Prostate gland (tissue), 2 donors: Measurements from ENCODE around the gene GJA5. TPM values are rescaled to one million over a fixed set of nuclear protein-coding genes. Genes with fewer than 3 reads are reported as not detected.

Source experiments
- DNase-seq: peaks from one replicate; pipeline ENCODE4 v3.0.0-alpha.2; 2019; ENCODE audit warnings: low spot score
- H3K27ac ChIP-seq, 2 donors: fragments of 200-600 bp; sonication (generic); 2 replicates each; pipeline ENCODE4 v1.5.1; 2017 to 2019
- H3K27me3 ChIP-seq: fragments of 200-600 bp; sonication (generic); replicated peaks from 2 replicates; pipeline ENCODE4 v1.5.1; 2019; ENCODE audit not compliant: insufficient read depth
- H3K36me3 ChIP-seq, 2 donors: fragments of 200-600 bp; sonication (generic); 1 replicate in 1 of 2; 2 replicates in 1 of 2; pipeline versions ENCODE4 v1.5.1 to v1.8.1; 2017 to 2019
- H3K4me1 ChIP-seq: fragments of 200-600 bp; sonication (generic); replicated peaks from 2 replicates; pipeline ENCODE4 v1.5.1; 2019
- H3K4me3 ChIP-seq, 2 donors: fragments of 200-600 bp; sonication (generic); 2 replicates each; pipeline ENCODE4 v1.5.1; 2017 to 2019
- H3K9me3 ChIP-seq: fragments of 200-600 bp; sonication (generic); 2 replicates; pipeline ENCODE4 v1.5.1; 2017
- POLR2A ChIP-seq: fragments of 450-650 bp; IDR thresholded peaks from one replicate; pipeline ENCODE4 v1.6.1; 2016; ENCODE audit warnings: antibody characterized with exemption, mild to moderate bottlenecking
- POLR2AphosphoS5 ChIP-seq: sonication (generic); formaldehyde crosslinking; IDR thresholded peaks from one replicate; pipeline ENCODE4 v1.6.1; 2017; ENCODE audit warnings: antibody characterized with exemption
- WGBS: methylation state at CpG from one replicate; pipeline ENCODE4 v1.1.5; 2018; 5-methylcytosine and 5-hydroxymethylcytosine counted together
- intact Hi-C: fragments of 100-400 bp; cut with DNase I; formaldehyde crosslinking; loops from one replicate; pipeline ENCODE4 v1.14.2; 2022
- total RNA-seq, 2 donors: library from RNA; depleted of rRNA; stranded (reverse); fragments of >200 nt; gene quantifications; one replicate each; pipeline ENCODE4 v1.1.0, GENCODE V29; 2016
- TF ChIP-seq, protein P1 (sequence below), 4 experiments: fragments of 200-600 bp in 2 of 4; fragments of 450-650 bp in 2 of 4; sonication (generic) in 2 of 4; IDR thresholded peaks; 1 replicate in 3 of 4; 2 replicates in 1 of 4; pipeline ENCODE4 v1.5.1; 2016 to 2019; ENCODE audit warnings: antibody characterized with exemption in 4 of 4, mild to moderate bottlenecking in 2 of 4, moderate library complexity in 2 of 4

The GJA5 gene
- total RNA-seq, 2 donors from 2014 or later = 2.7 to 5.5 TPM

DNA sequence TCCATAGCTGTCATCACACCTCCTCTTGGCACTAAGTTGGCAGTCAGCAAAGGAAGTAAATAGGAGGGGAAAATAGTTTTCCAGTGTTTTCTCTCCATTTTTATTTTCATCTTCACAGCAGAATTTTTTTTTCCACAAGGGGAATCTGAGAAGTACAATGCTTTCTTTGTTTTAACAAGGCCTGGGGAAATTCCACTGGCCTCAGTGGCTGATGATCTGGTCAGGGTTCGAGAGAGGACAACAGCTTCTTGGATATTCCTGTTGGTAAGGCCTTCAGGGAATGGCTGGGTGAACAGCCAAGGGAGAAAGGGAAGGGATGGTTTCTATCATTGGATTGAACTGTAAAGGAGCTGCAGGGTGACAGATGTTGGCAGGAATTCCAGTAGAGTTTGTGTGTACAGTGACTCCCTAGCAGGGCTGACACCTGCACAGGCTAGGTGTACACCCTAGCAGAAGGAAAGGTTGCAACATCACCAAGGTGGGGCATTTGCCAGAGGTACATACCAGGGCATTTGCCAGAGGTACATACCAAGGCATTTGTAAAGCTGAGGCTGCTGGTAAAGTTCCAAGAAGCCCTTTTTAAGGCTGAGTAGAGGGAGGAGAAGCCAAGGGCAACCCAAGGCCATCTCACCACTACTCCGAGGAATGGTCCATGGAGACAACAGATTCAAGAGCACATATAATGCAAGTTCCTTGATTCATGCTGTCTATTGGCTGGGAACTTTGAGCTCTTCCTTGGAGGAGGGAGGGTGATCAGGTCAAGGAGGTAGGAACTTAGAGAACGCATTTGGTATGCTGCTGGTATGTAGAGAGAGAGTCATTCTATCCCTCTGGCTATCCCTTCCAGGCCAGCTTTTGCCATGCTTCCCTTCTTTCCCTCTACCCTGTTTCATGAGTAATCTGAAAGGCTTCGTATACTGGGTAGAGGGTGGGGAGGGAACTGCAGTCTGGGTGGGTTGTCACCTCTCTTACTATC lies 3.1 kb downstream of the GJA5 start:
- Histone ChIP-seq H3K9me3 (no peaks in the 10 kb centered on the region), H3K4me1 (no peaks in the 10 kb centered on the region), H3K36me3 (no peaks in the 10 kb centered on the region), H3K4me3 (no peak overlapping the region), H3K27ac (no peak overlapping the region), H3K27me3 (peaks cover 4% of the 10 kb centered on the region)
- TF ChIP-seq, protein P1, sequence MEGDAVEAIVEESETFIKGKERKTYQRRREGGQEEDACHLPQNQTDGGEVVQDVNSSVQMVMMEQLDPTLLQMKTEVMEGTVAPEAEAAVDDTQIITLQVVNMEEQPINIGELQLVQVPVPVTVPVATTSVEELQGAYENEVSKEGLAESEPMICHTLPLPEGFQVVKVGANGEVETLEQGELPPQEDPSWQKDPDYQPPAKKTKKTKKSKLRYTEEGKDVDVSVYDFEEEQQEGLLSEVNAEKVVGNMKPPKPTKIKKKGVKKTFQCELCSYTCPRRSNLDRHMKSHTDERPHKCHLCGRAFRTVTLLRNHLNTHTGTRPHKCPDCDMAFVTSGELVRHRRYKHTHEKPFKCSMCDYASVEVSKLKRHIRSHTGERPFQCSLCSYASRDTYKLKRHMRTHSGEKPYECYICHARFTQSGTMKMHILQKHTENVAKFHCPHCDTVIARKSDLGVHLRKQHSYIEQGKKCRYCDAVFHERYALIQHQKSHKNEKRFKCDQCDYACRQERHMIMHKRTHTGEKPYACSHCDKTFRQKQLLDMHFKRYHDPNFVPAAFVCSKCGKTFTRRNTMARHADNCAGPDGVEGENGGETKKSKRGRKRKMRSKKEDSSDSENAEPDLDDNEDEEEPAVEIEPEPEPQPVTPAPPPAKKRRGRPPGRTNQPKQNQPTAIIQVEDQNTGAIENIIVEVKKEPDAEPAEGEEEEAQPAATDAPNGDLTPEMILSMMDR (IDR thresholded peaks at IDR 0.05) = no peak
- peak; percentile 25 for TF ChIP-seq POLR2AphosphoS5
- DNase-seq = peak; percentile 51
- WGBS = 48% methylated on average over 4 of the region's 4 CpGs
- intact Hi-C loops = no loop called here

DNA sequence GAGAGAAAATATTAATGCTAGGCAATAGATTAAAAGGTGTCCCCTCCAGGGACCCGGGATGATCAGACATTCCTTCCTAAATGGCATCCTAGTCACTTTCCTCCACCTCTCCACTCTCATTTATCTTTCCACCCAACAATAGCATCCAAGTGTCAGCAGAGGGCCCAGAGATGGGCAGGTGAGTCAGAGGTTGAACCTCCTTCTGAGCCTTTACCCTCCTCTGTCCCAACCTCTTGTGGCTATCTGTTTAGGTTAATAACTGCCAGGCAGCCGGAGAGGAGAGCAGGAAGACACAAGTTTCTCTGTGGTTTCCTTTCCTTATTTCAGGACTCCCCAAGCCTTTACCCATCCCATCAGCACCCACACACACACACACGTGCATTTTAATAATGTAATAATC lies 4.1 kb downstream of the GJA5 start:
- TF ChIP-seq, protein P1 (IDR thresholded peaks at IDR 0.05) = no peak
- TF ChIP-seq POLR2AphosphoS5 (no peak), POLR2A (no peak)
- intact Hi-C loops = no loop called here
- no peaks in the 10 kb centered on the region for H3K4me1 ChIP-seq
- H3K27ac ChIP-seq = no peak overlapping the region
- DNase-seq = no peak
- H3K4me3 ChIP-seq = no peak overlapping the region
- H3K36me3 ChIP-seq = no peaks in the 10 kb centered on the region
- H3K9me3 ChIP-seq = no peaks in the 10 kb centered on the region
- WGBS = 82% methylated on average over 3 of the region's 3 CpGs
- H3K27me3 ChIP-seq = peaks cover 4% of the 10 kb centered on the region

DNA sequence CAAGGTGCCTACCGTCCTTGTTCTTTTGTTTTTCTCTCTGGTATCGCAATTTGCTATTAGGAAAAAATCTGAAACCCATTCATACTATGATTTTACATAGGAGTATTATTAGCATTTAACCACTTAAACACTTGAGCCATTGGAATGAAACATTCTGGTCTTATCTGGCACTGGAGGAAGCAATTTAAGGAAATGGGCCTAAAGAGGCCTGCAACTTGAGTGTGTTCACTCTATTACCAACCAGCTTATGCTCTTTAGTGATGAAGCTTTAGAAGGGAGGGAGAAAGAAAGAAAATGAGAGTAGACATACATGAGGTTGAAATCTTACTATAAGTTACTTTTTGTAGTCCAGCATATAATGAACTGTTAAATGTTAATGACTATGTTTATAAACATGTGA lies 5.7 kb downstream of the GJA5 start:
- Histone ChIP-seq H3K4me3 (no peak overlapping the region), H3K27ac (no peak overlapping the region), H3K36me3 (no peaks in the 10 kb centered on the region), H3K27me3 (peaks cover 4% of the 10 kb centered on the region), H3K9me3 (no peaks in the 10 kb centered on the region), H3K4me1 (no peaks in the 10 kb centered on the region)
- intact Hi-C loops = no loop called here
- TF ChIP-seq POLR2AphosphoS5 (no peak), POLR2A (no peak)
- TF ChIP-seq, protein P1 (IDR thresholded peaks at IDR 0.05) = no peak
- no peak for DNase-seq
- WGBS = 98% methylated on average over 2 of the region's 2 CpGs

DNA sequence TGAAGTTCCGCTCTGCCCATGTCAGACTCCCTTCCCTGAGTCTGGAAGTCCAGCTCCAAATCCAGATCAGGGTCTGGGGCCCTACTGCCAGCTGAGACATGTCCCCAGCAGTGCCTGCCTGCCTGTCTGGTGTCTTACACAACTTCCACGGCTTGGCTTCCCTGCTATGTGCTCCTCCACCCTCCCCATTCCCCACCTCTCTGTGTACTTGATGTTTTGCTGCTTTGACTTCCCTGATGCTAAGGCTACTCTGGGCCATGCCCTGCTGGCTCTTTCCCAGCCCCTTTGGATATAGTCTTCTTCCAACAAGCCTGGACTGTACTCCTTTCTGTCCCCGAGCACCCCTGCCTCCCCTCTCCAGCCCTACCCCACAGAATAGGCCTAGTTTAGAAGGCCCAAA lies 7.3 kb downstream of the GJA5 start:
- Histone ChIP-seq H3K4me1 (no peaks in the 10 kb centered on the region), H3K9me3 (no peaks in the 10 kb centered on the region), H3K4me3 (no peak overlapping the region), H3K27me3 (peaks cover 4% of the 10 kb centered on the region), H3K36me3 (no peaks in the 10 kb centered on the region), H3K27ac (no peak overlapping the region)
- DNase-seq = no peak
- TF ChIP-seq, protein P1 (IDR thresholded peaks at IDR 0.05) = no peak
- TF ChIP-seq POLR2A = no peak
- no peak for TF ChIP-seq POLR2AphosphoS5
- intact Hi-C loops = no loop called here
- WGBS = 70% methylated on average over 3 of the region's 3 CpGs

DNA sequence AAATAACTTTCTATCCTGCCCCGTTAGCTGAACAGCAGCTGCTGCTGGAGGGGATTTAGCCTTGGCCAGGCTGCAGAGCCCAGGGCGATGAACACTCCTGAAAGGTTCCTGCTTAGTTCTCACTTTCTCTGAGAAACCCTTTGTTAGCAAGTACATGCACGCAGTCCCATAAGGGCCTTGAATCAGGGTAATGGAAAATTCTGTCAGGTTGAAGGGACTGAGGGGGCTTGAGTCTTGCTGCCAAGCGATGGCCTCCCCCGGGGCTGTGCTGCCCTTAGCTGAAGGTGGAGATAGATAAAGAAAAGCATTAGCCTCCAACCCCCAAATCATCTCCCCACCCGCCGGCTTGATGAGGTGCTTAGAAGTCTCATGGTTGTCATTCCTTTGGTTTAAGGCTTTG lies 7.9 kb downstream of the GJA5 start:
- Histone ChIP-seq H3K9me3 (no peaks in the 10 kb centered on the region), H3K36me3 (no peaks in the 10 kb centered on the region), H3K4me3 (no peak overlapping the region), H3K27ac (no peak overlapping the region), H3K4me1 (no peaks in the 10 kb centered on the region), H3K27me3 (peaks cover 3% of the 10 kb centered on the region)
- TF ChIP-seq POLR2A = no peak
- TF ChIP-seq, protein P1 (IDR thresholded peaks at IDR 0.05) = no peak
- no peak for TF ChIP-seq POLR2AphosphoS5
- intact Hi-C loops = no loop called here
- DNase-seq = no peak
- 82% methylated on average over 7 of the region's 7 CpGs for WGBS
